Erythroblast (primary cell): Measurements from ENCODE around the gene SDF2.

ENCODE experiments used
- GATA1 ChIP-seq: IDR thresholded peaks from 2 replicates; pipeline ENCODE4 v1.6.1; 2011; ENCODE audit warnings: low read depth, mild to moderate bottlenecking, control low read depth, low read length, moderate library complexity
- POLR2A ChIP-seq: IDR thresholded peaks from 2 replicates; pipeline ENCODE4 v1.6.1; 2011; ENCODE audit warnings: mild to moderate bottlenecking, low read length

DNA sequence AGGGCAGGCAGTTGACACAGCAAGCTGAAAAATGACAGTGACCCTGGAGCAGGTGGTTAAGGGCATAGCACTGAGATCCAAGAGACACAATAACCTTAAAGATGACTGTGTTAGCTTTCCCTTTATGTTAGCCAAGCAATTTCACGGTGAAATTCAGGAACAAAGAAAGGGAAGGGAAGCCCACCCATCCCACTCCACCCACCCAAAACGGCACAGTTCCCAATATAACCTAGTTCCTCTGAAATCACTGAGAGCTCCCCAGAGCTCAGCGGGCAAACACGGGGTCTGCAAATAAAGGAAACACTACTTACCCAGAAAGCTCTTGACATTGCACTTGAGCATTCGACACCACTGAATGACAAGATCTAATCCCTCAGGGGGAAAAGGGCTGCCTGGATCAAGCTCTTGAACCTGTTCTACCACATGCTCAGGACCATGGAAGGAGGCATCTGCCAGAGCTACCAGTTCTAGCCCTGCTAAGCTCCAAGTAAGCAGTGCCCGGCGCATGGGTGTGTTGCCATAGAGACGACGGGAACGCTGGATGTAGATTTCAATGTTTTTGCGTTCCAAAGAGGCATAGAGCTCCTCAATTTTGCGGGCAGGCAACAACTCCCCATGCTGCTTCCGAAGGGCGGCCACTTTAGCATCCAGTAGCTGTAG, 27.4 kb downstream of the SDF2 start:
- TF ChIP-seq POLR2A: no peak
- TF ChIP-seq GATA1: no peak
